OCI-LY7 (cell line): ENCODE results near the gene ANG. TPM values are rescaled to one million over a fixed set of nuclear protein-coding genes. Genes with fewer than 3 reads are reported as not detected.
A peak's percentile ranks its signal among the peaks of the same experiment; 100 is the strongest.

Experiments
- BruUV-seq: library from RNA; stranded (reverse); fragments of 400-500 nt; replicated peaks from 2 replicates; lab custom pipeline; 2021; lab: Mats Ljungman, UMichigan
- CTCF ChIA-PET: fragments of 300-600 bp; sonication (Branson Sonifier 250); formaldehyde crosslinking; loops from one replicate; lab custom pipeline; 2022; ENCODE audit warnings: antibody characterized with exemption; ENCODE audit not compliant: unreplicated experiment; lab: Charles Lee
- POLR2A ChIA-PET: fragments of 300-600 bp; sonication (Branson Sonifier 250); formaldehyde crosslinking; loops from one replicate; lab custom pipeline; 2022; ENCODE audit warnings: antibody characterized with exemption; lab: Charles Lee
- DNase-seq: peaks from one replicate; pipeline ENCODE4 v3.0.0-alpha.2; 2015; ENCODE audit warnings: low spot score
- H2AFZ ChIP-seq: fragments of 200-600 bp; sonication (generic), shearing (Covaris generic); 2 replicates; pipeline ENCODE4 v1.6.1; 2014; ENCODE audit warnings: mild to moderate bottlenecking, antibody characterized with exemption, low read length, moderate library complexity
- H3K27ac ChIP-seq: fragments of 200-600 bp; sonication (generic); 2 replicates; pipeline ENCODE4 v1.5.1; 2014; ENCODE audit warnings: mixed run types, low read depth, mild to moderate bottlenecking, moderate library complexity, low read length, inconsistent platforms; ENCODE audit not compliant: poor library complexity, severe bottlenecking
- H3K36me3 ChIP-seq: fragments of 200-600 bp; sonication (generic); 2 replicates; pipeline ENCODE4 v1.6.1; 2014; ENCODE audit warnings: mild to moderate bottlenecking, antibody characterized with exemption, low read length, moderate library complexity, mixed read lengths; ENCODE audit not compliant: insufficient read depth
- H3K4me1 ChIP-seq: fragments of 200-600 bp; sonication (generic); 2 replicates; pipeline ENCODE4 v1.5.1; 2014; ENCODE audit warnings: mild to moderate bottlenecking, low read length; ENCODE audit not compliant: insufficient read depth, poor library complexity, severe bottlenecking
- H3K4me2 ChIP-seq: fragments of 200-600 bp; sonication (generic); 2 replicates; pipeline ENCODE4 v1.6.1; 2014; ENCODE audit warnings: mild to moderate bottlenecking, low read length
- H3K4me3 ChIP-seq: fragments of 200-600 bp; sonication (generic); 2 replicates; pipeline ENCODE4 v1.5.1; 2014; ENCODE audit warnings: mild to moderate bottlenecking, low read depth, low read length; ENCODE audit not compliant: poor library complexity, severe bottlenecking
- H3K79me2 ChIP-seq: fragments of 200-600 bp; sonication (generic); 2 replicates; pipeline ENCODE4 v1.6.1; 2016; ENCODE audit warnings: low read depth, mild to moderate bottlenecking, low read length, moderate library complexity, mixed read lengths; ENCODE audit not compliant: insufficient read depth
- H3K9me2 ChIP-seq: fragments of 200-600 bp; sonication (generic); 2 replicates; pipeline ENCODE4 v1.6.1; 2016; ENCODE audit warnings: mild to moderate bottlenecking, low read length, mixed read lengths; ENCODE audit not compliant: insufficient read depth
- H3K9me3 ChIP-seq: fragments of 200-600 bp; sonication (generic); 2 replicates; pipeline ENCODE4 v1.6.1; 2014; ENCODE audit warnings: mild to moderate bottlenecking, mixed run types, low read length, mixed read lengths
- H4K20me1 ChIP-seq: fragments of 200-600 bp; sonication (generic); 2 replicates; pipeline ENCODE4 v1.6.1; 2014; ENCODE audit warnings: mild to moderate bottlenecking, antibody characterized with exemption, low read length, moderate library complexity, mixed read lengths; ENCODE audit not compliant: insufficient read depth
- CTCF ChIP-seq: fragments of 200-600 bp; sonication (generic); conservative IDR thresholded peaks from 2 replicates; pipeline ENCODE4 v1.5.1; 2014; ENCODE audit warnings: mild to moderate bottlenecking, antibody characterized with exemption, low read length, moderate library complexity, mixed read lengths
- EZH2phosphoT487 ChIP-seq: fragments of 200-600 bp; sonication (generic); IDR thresholded peaks from 2 replicates; pipeline ENCODE4 v1.6.1; 2018; ENCODE audit warnings: low read depth, borderline replicate concordance, mild to moderate bottlenecking, mixed run types, antibody characterized with exemption, low read length, moderate library complexity, mixed read lengths
- intact Hi-C: fragments of 100-400 bp; cut with micrococcal nuclease; formaldehyde crosslinking; loops from one replicate; pipeline ENCODE4 v1.10.0; 2022; ENCODE audit not compliant: unreplicated experiment
- total RNA-seq, 2 experiments: library from RNA; depleted of rRNA in 1 of 2; stranded (reverse); fragments of >200 nt in 1 of 2; shearing (Covaris generic) in 1 of 2; gene quantifications; 2 replicates each; pipeline ENCODE4 v1.2.3, GENCODE V29; 2014 to 2022

ANG gene
- total RNA-seq, 2 experiments from 2014 or later = not detected

- H3K4me2 ChIP-seq = peak overlapping the region; percentile 94
- H3K36me3 ChIP-seq = no peaks in the 10 kb centered on the region
- peak; percentile 68 for DNase-seq
- H4K20me1 ChIP-seq = peaks cover 6% of the 10 kb centered on the region; the same call in 1 of the 2 replicates
- H3K9me2 ChIP-seq = no peaks in the 10 kb centered on the region
- BruUV-seq = no TSS peak
- peak overlapping the region; percentile 49 for H3K27ac ChIP-seq
- intact Hi-C loops = loop anchor here (1.0 to 10.0 kb wide), 6 partner anchors 14 to 422 kb away; partner anchors contain the start of genes PARP2, PIP4P1 and TMEM253
- ChIA-PET POLR2A (interaction anchor here (0.7 to 2.5 kb wide), 11 partner anchors 8 to 340 kb away, joined by 3 to 9 read pairs (median 4); partner anchors contain the start of gene PARP2), CTCF (interaction anchor here (0.6 to 1.7 kb wide), 2 partner anchors 8 to 14 kb away, joined by 3 to 9 read pairs; no protein-coding TSS in a partner anchor)
- peak overlapping the region; percentile 74 for H3K4me3 ChIP-seq
- no peaks in the 10 kb centered on the region for H3K79me2 ChIP-seq
- H3K9me3 ChIP-seq = no peaks in the 10 kb centered on the region
- peak overlapping the region; percentile 79 for H2AFZ ChIP-seq
- TF ChIP-seq EZH2phosphoT487 = no peak
- TF ChIP-seq CTCF = no peak
- H3K4me1 ChIP-seq = peaks cover 42% of the 10 kb centered on the region
Measured at GRCh38 chr14:20682435-20683124, 6.0 kb upstream of the ANG start.

- Histone ChIP-seq H3K27ac (peak overlapping the region; percentile 49), H3K4me2 (peak overlapping the region; percentile 94), H3K79me2 (no peaks in the 10 kb centered on the region), H3K4me1 (peaks cover 42% of the 10 kb centered on the region), H4K20me1 (peaks cover 6% of the 10 kb centered on the region; the same call in 1 of the 2 replicates), H2AFZ (peak overlapping the region; percentile 79), H3K36me3 (no peaks in the 10 kb centered on the region), H3K9me2 (no peaks in the 10 kb centered on the region), H3K9me3 (no peaks in the 10 kb centered on the region), H3K4me3 (peak overlapping the region; percentile 74)
- DNase-seq = peak; percentile 82
- no TSS peak for BruUV-seq
- ChIA-PET CTCF (interaction anchor here (1.1 kb wide), 1 partner anchor 71 kb away, joined by 4 read pairs; no protein-coding TSS in a partner anchor), POLR2A (interaction anchor here (0.5 to 1.2 kb wide), 5 partner anchors 9 to 377 kb away, joined by 3 to 4 read pairs (median 3); partner anchors contain the start of genes PARP2 and TTC5)
- no peak for TF ChIP-seq EZH2phosphoT487
- no peak for TF ChIP-seq CTCF
- intact Hi-C loops = loop anchor here (1.0 to 10.0 kb wide), 6 partner anchors 15 to 421 kb away; partner anchors contain the start of genes PARP2, PIP4P1 and TMEM253
Measured at GRCh38 chr14:20683125-20683890, 5.3 kb upstream of the ANG start.
